Endometrium (tissue), 2 donors: ENCODE measurements around the gene FAM227B.

ENCODE experiments used
- FAIRE-seq: peaks from 2 replicates; lab custom pipeline; 2012; peaks lifted over from hg19 to GRCh38; lab: Jason Lieb, UNC
- donor health status: control.
- donor health status: control.

FAM227B gene

GRCh38 chr15:49288391-49288790, 332.2 kb downstream of the FAM227B start:
- FAIRE-seq = no peak

GRCh38 chr15:49287481-49287880, 333.1 kb downstream of the FAM227B start:
- FAIRE-seq = no peak

GRCh38 chr15:49286649-49287404, 333.8 kb downstream of the FAM227B start:
- no peak for FAIRE-seq

- no peak for FAIRE-seq
Measured at GRCh38 chr15:49282366-49282765, 338.3 kb downstream of the FAM227B start.

GRCh38 chr15:49279521-49280456, 340.8 kb downstream of the FAM227B start:
- FAIRE-seq = no peak

GRCh38 chr15:49278751-49279150, 341.9 kb downstream of the FAM227B start:
- no peak for FAIRE-seq
